GM23338 (cell line): Measurements from ENCODE around the gene KRT9.
A peak's percentile ranks its signal among the peaks of the same experiment; 100 is the strongest.

Experiments
- CTCF ChIP-seq, 2 experiments: fragments of 200-600 bp in 1 of 2; sonication (generic) in 1 of 2; conservative IDR thresholded peaks; 2 replicates each; pipeline versions ENCODE4 v1.5.1 to v1.6.1; 2016 to 2017; ENCODE audit warnings: antibody characterized with exemption in 2 of 2, low read depth in 2 of 2, mild to moderate bottlenecking in 2 of 2, moderate library complexity in 1 of 2
- ETS1 ChIP-seq: IDR thresholded peaks from 2 replicates; pipeline ENCODE4 v1.6.1; 2016; ENCODE audit warnings: antibody characterized with exemption
- EZH2 ChIP-seq: fragments of 200-600 bp; sonication (generic); IDR thresholded peaks from one replicate; pipeline ENCODE4 v1.8.0; 2017; ENCODE audit warnings: antibody characterized with exemption, mild to moderate bottlenecking, low read depth; ENCODE audit not compliant: unreplicated experiment
- EZH2phosphoT487 ChIP-seq: fragments of 200-600 bp; sonication (generic); IDR thresholded peaks from one replicate; pipeline ENCODE4 v1.8.1; 2018; ENCODE audit warnings: antibody characterized with exemption; ENCODE audit not compliant: unreplicated experiment
- JUNB ChIP-seq: IDR thresholded peaks from one replicate; pipeline ENCODE4 v1.6.1; 2016; ENCODE audit warnings: antibody characterized with exemption; ENCODE audit not compliant: unreplicated experiment
- NANOG ChIP-seq: IDR thresholded peaks from 2 replicates; pipeline ENCODE4 v1.6.1; 2016; ENCODE audit warnings: antibody characterized with exemption, borderline replicate concordance
- POLR2AphosphoS5 ChIP-seq: IDR thresholded peaks from 2 replicates; pipeline ENCODE4 v1.6.1; 2016; ENCODE audit warnings: antibody characterized with exemption, low read depth
- REST ChIP-seq: IDR thresholded peaks from one replicate; pipeline ENCODE4 v1.6.1; 2018; ENCODE audit warnings: antibody characterized with exemption; ENCODE audit not compliant: unreplicated experiment
- STAT1 ChIP-seq: IDR thresholded peaks from one replicate; pipeline ENCODE4 v1.6.1; 2016; ENCODE audit warnings: antibody characterized with exemption; ENCODE audit not compliant: unreplicated experiment
- ZNF331 ChIP-seq: fragments of 250-450 bp; sonication (Bioruptor Pico); IDR thresholded peaks from 2 replicates; pipeline ENCODE4 v1.5.0; 2020; ENCODE audit warnings: low read depth, mild to moderate bottlenecking, moderate library complexity

- TF ChIP-seq CTCF (conservative IDR thresholded peaks at IDR 0.05; ENCODE audit: low read depth in 2 of 2) (peak; percentile 26 to 31; a peak in 3 of 4 replicates), ZNF331 (no peak), REST (no peak), POLR2AphosphoS5 (no peak), EZH2phosphoT487 (no peak), JUNB (no peak), ETS1 (no peak), EZH2 (no peak), NANOG (no peak), STAT1 (no peak)
These were observed 49.0 kb upstream of the KRT9 start for GRCh38 chr17:41620583-41621434.
